NOMO-1 (cell line): ENCODE measurements around the gene EXOC6.
"Not testable (repeated sequence)": the region's sequence is repeated elsewhere in the genome, so short reads cannot be mapped to it uniquely, and the experiment has no call there.

Experiments
- DNase-seq, 2 experiments: peaks; one replicate each; lab custom pipeline; 2025; ENCODE audit not compliant: unreplicated experiment in 2 of 2; lab: John Stamatoyannopoulos, UW

The EXOC6 gene

DNA sequence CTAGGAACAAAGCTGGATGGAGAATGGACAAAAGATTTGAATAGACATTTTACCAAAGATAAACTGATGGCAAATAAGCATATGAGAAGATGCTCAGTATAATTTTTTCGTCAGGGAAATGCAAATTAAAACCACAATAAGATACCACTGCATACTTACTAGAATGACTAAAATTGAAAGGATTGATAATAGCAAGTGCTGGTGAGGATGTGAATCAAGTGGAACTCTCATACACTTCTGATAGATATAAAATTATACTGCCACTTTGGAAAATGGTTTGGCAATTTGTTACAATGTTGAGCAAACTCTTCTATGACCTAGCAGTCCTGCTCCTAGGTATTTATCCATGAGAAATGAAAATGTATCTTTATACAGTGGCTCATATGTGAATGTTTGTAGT is 83.3 kb downstream of the EXOC6 start:
- no peak for DNase-seq

DNA sequence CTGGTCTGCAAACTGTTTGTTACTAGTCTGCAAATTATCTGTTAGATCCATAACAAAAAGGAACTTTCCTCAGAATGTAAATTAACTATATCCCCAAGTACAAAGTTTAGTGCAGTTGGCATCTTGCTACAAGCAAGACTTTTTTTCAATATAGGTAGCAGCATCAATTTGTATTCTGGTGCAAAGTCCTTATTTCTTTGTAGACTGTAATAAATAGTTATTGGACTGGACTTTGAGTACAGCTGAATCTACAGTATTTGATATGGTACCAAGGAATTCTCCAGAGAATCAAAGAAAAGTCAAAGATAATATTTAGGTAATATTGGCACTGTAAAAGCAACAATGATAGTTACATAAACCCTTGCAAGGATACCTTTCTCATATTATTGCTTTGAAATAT is 89.6 kb downstream of the EXOC6 start:
- DNase-seq: no peak

DNA sequence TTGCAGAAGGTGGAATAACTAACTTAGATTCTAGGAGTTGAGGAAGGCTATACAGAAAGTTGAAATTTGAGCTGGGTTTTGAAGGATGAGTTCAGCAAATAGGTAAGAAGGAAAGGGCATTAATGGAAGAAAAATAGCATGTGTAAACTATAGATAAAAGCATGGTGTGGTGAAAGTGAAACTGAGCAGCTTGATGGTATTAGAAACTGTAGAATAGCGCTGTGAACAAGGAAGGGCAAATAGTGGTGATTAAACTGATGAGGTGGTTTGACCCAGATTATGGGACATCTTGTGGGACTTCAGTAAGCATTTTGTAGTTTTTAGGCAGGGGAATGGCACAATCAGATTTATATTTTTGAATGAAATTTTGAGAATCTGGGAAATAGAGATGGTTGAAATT is 90.5 kb downstream of the EXOC6 start:
- DNase-seq: no peak

DNA sequence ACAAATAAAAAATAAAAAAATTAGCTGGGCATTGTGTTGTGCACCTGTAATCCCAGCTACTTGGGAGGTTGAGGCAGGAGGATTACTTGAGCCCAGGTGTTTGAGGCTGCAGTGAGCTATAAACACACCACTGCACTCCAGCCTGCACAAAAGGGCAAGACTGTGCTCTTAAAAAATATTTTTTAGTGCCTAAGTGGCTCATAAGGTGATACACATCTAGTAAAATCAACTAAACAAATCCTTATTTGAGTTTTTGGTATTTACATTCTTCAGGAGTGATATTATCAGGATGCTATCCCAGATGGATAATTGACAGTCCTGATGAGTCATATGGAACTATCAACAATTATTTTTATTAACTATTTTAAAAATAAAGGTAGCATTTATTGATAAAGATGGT is 93.9 kb downstream of the EXOC6 start:
- no peak for DNase-seq

DNA sequence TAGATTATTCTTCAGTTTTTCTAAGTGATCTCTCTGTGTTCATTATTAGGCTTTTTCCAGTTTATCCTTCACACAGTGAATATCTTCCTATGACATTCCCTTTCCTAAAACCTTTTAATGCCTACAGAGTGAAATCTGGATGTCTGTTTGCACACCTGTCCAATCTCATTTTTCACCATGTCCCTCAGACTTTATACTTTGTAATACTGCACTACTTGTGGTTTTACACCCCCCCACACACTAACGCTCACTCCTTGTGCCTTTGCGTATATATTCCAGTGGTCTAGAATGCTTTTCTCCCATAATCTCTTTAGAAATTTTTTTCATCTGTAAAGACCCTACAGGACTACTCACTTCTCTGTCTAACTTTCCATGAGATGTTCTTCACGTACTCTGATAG is 98.2 kb downstream of the EXOC6 start:
- DNase-seq: no peak

DNA sequence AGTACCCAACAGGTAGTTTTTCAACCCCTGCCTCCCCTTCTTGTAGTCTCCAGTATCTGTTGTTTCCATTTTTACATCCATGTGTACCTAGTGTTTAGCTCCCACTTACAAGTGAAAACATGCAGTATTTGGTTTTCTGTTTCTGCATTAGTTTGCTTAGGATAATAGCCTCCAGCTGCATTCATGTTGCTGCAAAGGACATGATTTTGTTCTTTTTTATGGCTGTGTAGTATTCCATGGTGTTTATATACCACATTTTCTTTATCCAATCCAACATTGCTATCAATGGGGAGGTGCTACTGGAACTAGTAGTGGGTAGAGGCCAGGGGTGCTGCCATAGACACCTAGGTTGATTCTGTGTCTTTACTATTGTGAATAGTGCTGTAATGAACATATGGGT is 104.3 kb downstream of the EXOC6 start:
- not testable (repeated sequence) for DNase-seq

DNA sequence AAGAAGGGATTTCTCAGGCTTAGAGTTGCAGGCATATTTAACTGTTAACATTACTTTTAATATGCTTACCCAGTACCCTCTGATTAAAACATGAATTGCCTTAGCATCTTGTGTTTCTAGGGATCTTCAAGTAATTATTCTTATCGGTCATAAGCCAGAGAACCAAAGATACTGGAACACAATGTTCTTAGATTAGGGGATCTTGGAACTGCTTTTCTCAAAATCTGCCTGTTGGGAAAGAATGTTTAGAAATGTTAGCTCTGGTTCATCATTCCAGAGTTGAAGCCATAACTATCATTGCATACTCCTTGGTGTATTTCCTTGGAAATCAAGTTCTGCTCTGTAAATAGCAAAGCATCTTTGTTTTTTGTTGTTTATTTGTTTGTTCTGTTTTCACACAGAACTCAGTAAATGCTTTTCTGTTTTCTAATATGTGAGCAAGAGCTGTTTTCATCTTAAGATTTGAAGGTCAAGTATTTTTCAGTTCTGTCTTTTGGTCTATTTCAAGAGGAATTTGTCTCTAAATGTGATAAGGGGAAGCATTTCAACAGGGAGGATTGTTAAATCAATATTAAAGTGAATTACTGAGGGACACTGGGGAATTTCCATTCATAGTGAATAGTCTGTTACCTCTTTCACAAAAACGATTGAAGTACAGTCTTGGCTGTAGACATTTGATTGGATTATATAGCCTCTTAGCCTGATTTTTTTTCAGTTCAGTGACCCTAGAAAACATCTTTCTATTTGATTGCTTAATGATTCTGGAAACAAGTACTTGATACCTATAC is 109.1 kb downstream of the EXOC6 start:
- no peak for DNase-seq

DNA sequence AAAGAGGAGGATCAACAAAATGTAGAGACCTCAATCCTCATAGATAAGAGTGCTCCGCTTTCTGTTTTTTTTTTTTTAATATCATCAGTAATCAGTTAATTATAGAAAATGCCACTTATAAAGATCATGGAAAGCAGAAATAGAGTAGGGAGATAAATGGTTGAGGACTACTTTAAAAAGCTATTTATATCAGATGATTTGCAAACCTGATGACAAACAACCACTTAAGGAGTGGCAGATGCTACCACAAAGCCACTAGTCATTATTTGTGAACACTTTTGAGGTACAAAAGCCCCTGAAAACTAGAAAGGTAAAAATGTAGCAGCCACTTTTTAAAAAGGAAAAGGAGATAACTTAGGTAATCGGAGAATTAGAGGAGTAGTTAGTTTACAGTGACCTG is 113.3 kb downstream of the EXOC6 start:
- no peak for DNase-seq

DNA sequence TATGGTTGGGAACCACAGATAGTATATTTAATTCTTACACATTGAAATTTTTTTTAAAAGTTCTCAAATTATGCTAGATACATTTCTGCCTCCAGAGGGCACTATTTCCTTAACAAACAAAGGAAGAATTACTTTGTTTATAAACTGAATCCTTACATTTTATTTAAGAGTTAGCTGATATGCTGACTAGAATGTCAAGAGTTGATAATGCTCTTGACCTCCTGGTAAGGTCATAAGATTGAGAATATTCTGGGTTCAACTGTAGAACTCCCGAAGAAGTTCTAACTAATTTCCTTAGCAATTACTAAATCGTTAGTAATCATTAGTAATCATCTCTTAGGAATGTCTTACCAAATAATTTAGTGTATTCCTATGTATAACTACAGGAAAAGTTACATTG is 117.0 kb downstream of the EXOC6 start:
- peak in 1 of 2 experiments; percentile 35 for DNase-seq

DNA sequence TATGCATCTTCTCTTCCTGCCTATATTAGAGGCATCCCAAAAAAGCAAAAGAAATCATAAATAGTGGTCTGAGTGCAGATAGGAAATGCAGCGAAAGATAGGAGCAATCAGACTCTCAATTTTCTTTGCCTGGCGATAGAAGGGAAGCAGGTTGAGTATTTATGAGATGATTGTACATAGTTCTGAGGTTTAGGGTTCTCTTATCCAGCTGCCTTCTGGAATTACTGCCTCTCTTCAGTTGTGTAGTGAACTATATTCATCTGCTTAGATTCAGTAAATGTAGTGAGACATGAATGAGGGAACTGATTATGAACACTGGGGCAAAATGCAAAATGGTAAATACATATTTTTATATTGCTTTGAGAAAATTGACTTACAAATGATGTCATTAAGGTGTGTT is 119.3 kb downstream of the EXOC6 start:
- no peak for DNase-seq

DNA sequence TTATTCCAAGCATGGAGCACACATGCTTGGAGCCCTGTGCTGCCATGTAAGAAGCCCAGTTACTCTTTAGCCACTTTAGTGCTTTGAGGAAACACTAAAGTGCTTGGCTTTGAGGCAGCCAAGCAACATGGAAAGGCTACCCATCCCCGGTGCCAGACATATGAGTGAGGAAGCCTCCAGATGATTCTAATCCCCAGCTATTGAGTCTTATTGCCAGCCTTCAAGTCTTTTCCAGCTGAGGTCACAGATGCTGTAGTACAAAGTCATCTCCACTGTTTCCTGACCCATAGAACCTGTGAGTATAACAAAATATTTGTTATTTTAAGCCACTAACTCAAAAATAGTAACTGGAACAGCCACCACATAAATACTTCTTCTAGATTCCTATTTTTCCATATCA is 120.8 kb downstream of the EXOC6 start:
- DNase-seq: no peak

DNA sequence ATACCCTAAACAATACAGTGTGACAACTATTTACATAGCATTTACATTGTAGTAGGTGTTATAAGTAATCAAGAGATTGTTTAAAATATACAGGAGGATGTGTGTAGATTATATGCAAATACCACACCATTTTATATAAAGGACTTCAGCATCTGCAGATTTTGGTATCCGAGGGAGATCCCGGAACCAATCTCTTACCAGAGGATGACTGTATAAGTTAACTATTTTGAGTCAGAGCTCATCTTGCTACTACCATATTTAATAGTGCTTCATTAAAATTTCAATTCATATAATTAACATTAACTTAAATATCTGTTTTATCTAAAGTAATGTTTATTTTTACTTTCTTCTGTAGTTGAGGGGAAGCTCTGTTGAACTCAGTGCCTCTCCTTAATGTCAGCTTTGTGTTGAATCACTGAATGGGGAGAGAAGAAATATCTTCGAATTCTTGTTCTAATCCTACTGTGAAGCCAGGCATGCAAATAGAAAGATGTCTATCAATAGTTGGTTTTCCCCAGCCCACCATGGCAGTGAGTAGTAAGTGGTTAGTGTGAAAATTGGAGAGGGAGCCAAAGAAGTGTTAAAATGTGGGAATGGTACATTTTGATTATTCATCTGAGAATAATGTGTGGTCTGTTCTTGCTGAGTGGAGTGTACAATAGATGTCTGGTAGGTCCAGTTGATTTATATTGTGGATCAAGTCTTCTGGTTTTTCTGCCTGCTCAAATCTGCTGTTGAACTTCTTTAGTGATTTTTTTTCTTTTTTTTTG is 122.2 kb downstream of the EXOC6 start:
- DNase-seq: no peak

DNA sequence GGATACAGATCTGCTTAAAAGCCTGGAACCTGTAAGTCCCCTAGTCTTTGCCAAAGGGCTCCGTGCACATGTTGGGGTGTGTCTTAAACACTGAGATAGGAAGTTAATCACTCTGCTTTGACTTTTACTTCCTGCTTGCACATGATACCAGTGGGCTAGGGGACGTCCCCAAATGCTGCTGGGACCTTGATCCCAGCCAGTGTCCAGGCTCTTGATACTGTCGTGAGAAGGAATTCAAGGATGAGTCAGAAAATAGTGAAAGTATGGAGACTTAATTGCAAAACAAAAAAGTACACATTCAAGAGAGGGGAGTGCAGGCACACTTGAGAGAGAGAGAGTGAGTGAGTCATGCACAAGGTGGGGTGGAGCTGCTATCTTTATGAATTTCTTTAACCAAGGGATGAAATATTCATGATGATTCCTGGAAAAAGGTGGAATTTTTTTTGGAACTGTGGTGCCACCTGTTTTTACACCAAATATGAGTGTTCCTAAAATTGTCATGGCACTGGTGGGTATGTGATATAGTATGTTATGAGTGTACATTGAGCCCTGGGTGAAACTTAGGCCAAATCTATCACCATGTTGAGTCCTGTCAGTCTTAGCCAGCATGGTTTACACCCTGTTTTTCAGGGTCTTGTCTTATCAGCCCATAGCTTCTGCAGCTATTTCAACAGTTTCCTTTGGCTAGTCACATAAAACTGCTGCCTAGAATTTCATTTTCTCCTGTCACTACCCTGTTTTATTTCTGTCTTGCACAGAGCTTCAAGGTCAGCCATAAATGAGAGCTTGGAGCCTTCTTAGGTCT is 123.9 kb downstream of the EXOC6 start:
- peak in 1 of 2 experiments; percentile 15 for DNase-seq

DNA sequence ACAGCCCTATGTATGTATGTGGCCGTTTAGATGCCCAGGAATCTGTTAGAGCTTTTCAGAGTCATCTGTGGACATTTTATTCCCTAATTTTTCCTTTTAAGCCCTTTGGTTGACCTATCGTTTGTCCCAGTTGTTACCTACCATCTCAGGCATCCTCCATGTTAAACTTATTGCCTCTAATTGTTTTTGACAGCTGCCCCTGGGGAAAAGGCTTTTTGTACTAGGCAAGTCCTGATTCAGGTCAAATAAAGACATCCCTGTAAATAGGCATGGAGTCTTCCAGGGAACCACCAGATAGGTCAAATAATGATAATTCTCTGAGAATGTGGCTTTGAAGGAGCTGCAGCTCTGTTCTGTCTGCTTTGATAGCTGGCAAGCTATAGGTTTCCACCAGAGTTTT is 124.6 kb downstream of the EXOC6 start:
- DNase-seq: no peak

DNA sequence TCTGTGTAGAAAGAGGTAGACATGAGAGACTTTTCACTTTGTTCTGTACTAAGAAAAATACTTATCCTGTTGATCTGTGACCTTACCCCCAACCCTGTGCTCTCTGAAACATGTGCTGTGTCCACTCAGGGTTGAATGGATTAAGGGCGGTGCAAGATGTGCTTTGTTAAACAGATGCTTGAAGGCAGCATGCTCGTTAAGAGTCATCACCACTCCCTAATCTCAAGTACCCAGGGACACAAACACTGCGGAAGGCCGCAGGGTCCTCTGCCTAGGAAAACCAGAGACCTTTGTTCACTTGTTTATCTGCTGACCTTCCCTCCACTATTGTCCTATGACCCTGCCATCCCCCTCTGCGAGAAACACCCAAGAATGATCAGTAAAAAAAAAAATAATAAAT is 128.0 kb downstream of the EXOC6 start:
- DNase-seq: not testable (repeated sequence)

DNA sequence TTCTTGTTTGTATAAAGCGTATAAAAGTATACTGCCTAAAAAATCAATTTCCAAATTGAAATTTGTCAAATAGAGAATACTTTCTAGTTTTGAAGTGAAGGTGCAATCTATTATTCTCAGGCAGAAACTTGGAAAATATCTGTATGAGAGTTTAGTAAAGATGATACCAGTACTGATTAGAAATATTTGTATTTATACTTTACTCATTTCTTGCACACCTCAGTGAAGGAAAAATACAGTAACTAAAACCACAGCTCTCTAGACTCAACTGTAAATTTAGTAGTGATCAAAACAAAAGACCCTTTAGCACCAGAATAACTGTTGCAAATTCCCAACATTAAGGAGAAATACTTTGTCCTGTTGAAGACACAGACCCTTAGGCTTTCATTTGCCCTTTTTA is 140.9 kb downstream of the EXOC6 start:
- no peak for DNase-seq

DNA sequence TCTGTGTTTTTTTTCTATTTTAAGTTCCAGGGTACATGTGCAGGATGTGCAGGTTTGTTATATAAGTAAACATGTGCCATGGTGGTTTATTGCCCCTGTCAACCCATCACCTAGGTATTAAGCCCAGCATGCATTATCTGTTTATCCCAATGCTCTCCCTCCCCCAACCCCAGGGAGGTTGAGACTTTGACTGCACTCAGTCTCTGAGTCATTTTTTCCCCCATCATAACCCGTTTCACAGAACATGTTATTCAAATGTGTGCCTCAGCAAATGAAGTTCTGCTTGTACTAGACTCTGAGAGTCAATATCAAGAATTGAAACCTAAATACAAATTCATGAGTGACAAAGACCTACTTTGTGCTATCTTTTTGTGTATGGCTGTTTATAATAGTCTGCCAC is 142.3 kb downstream of the EXOC6 start:
- no peak for DNase-seq

DNA sequence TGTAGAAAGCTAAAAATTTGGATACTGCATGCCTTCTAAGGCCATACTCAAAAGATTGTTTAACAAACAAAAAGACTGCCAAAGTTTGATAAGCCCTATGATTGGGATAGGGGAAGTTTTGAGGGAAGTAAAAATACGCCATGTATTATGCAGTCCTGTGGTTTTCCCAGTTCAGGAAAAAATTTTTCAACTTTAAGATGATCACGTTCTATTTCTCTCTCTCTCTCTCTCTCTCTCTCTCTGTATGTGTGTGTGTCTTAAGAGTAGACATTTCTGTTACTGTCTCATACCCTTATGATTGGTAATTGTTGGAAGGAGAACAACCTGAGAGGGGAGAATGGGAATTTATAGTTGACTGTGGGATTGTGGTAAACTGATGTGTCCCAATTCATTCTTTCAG is 143.2 kb downstream of the EXOC6 start:
- no peak for DNase-seq

DNA sequence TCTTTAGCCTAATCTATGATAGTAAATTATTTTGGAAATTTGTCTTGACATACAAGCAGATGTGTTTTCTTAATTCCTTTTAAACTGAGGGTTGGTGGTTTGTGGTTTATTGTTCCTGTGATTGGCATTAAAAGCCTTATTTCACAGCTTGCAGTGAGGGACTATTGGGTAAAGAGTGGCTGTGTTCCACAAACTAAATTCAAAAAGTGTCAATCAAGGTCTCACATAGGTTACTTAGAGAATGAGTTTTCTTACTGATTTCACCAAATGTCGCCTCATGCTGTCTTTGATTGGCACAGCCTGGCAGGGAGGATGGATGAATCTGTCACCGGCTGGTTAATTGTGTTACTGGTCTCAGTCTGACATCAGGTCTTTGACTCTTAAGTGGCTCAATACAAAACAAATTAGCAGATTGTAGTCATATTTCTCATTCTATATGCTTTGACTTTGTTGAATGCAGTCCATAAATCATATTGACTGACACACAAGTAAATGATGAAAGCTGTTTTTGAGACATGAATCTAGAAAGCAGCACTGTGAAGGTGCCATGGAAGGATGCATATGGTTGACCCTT is 145.5 kb downstream of the EXOC6 start:
- DNase-seq: peak in 1 of 2 experiments; percentile 39

DNA sequence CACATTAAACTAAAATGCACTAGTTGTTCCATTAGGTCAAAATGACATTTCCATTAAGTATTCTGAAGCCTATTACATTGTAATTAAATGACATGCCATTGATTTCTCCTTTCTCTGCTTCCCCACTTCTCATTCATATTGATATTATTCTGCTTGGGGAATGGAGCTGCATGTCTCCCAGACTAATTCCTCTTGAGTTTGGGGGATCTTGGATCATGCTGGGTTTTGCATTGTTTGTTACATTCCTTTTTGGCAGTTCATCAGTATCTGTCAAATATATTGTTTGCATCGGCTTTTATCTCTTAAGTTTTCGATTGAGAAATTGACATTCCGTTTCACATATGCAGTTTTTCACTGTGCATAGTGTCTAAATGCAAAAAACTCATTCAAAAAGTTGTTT is 147.2 kb downstream of the EXOC6 start:
- DNase-seq: no peak

DNA sequence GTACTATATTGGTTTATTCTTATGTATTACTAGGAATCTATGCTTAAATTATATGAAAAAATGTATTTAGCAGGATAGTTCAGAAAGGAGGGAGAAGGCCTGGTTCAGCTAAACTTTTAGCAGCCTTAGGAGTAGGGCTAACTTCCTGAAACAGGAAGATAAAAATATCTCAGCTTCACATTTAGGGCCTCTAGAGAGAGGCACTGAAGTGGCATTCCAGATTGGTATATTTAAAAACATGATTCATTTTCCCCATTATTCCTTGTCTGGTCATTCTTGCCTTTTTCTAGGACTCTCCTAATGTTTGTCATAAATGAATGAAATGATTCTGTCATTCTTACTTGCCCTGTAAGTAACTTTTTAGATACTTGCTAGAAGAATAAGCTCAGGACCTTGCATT is 149.3 kb downstream of the EXOC6 start:
- DNase-seq: no peak
